K562 (cell line): ENCODE measurements around the gene ARL6IP6. TPM values are rescaled to one million over a fixed set of nuclear protein-coding genes. Genes with fewer than 3 reads are reported as not detected.
"Not testable (repeated sequence)": the region's sequence is repeated elsewhere in the genome, so short reads cannot be mapped to it uniquely, and the experiment has no call there.

ENCODE experiments used
- ATAC-seq: fragments of 200-7000 bp; cut with Tn5 transposase; 3 replicates; pipeline ENCODE4 v1.9.1; 2020; ENCODE audit warnings: moderate library complexity
- BruUV-seq: library from RNA; stranded (reverse); fragments of 400-500 nt; replicated peaks from 2 replicates; lab custom pipeline; 2021; lab: Mats Ljungman, UMichigan
- CTCF ChIA-PET: fragments of 300-600 bp; formaldehyde crosslinking; extraction: SDS; loops from one replicate; lab custom pipeline; 2021; ENCODE audit warnings: low intra/inter-chr PET ratio; lab: Yijun Ruan, JAX
- POLR2A ChIA-PET: fragments of 300-600, 350-650 bp; sonication (Branson Sonifier 250); formaldehyde crosslinking; extraction: SDS; loops from one replicate; lab custom pipeline; 2021; ENCODE audit warnings: antibody characterized with exemption, inconsistent platforms; lab: Yijun Ruan, JAX
- DNase-seq, 4 experiments: peaks; one replicate each; pipeline versions ENCODE4 v3.0.0 to v3.0.0-alpha.2; 2011 to 2018; ENCODE audit warnings: low spot score in 3 of 4, mixed read lengths in 3 of 4; ENCODE audit errors: extremely low read depth in 1 of 4
- FAIRE-seq: peaks from 2 replicates; lab custom pipeline; 2011; peaks lifted over from hg19 to GRCh38; lab: Jason Lieb, UNC
- H2AFZ ChIP-seq: 2 replicates; pipeline ENCODE4 v1.6.0; 2011; ENCODE audit warnings: low read depth, low read length, control low read depth, inconsistent platforms
- H3K27ac ChIP-seq: fragments of 200-600 bp; 3 replicates; pipeline ENCODE4 v1.8.0; 2011; ENCODE audit warnings: low read depth, mild to moderate bottlenecking, control low read depth, inconsistent platforms, low read length, moderate library complexity, mixed read lengths; ENCODE audit errors: extremely low read depth
- H3K27me3 ChIP-seq, 2 experiments: fragments of 300-600 bp in 1 of 2; 2 replicates in 1 of 2; 3 replicates in 1 of 2; pipeline versions ENCODE4 v1.6.0 to v1.8.0; 2011; ENCODE audit warnings: inconsistent platforms in 2 of 2, low read length in 2 of 2, mild to moderate bottlenecking in 1 of 2, mixed read lengths in 1 of 2, moderate library complexity in 1 of 2; ENCODE audit not compliant: control insufficient read depth in 2 of 2, insufficient read depth in 2 of 2
- H3K36me3 ChIP-seq: fragments of 300-600 bp; 3 replicates; pipeline ENCODE4 v1.8.0; 2011; ENCODE audit warnings: mild to moderate bottlenecking, low read length, inconsistent platforms; ENCODE audit not compliant: control insufficient read depth, insufficient read depth
- H3K4me1 ChIP-seq, 2 experiments: fragments of 200-600 bp in 1 of 2; replicated peaks in 1 of 2; 2 replicates in 1 of 2; 3 replicates in 1 of 2; pipeline versions ENCODE4 v1.5.1 to v1.8.0; 2011; ENCODE audit warnings: inconsistent platforms in 2 of 2, low read length in 2 of 2, mild to moderate bottlenecking in 1 of 2, mixed read lengths in 1 of 2, moderate library complexity in 1 of 2; ENCODE audit not compliant: control insufficient read depth in 2 of 2, insufficient read depth in 2 of 2
- H3K4me2 ChIP-seq: 2 replicates; pipeline ENCODE4 v1.6.1; 2011; ENCODE audit warnings: low read length, control low read depth, inconsistent platforms, mixed read lengths; ENCODE audit not compliant: insufficient read depth
- H3K4me3 ChIP-seq: fragments of 200-600 bp; sonication (generic), shearing (Covaris generic); 2 replicates; pipeline ENCODE4 v1.5.1; 2016; ENCODE audit warnings: control low read depth, inconsistent platforms
- H3K79me2 ChIP-seq: fragments of 200-600 bp; 3 replicates; pipeline ENCODE4 v1.8.0; 2011; ENCODE audit warnings: low read length, inconsistent platforms; ENCODE audit not compliant: control insufficient read depth, insufficient read depth
- H3K9ac ChIP-seq, 2 experiments: 2 replicates each; pipeline versions ENCODE4 v1.6.0 to v1.6.1; 2011; ENCODE audit warnings: low read depth in 2 of 2, low read length in 2 of 2, control low read depth in 1 of 2, inconsistent platforms in 1 of 2, mild to moderate bottlenecking in 1 of 2, mixed read lengths in 1 of 2; ENCODE audit not compliant: insufficient read depth in 1 of 2
- H3K9me1 ChIP-seq: one replicate; pipeline ENCODE4 v1.6.0; 2011; ENCODE audit warnings: inconsistent platforms, mild to moderate bottlenecking, low read length, moderate library complexity; ENCODE audit not compliant: control insufficient read depth, insufficient read depth
- H3K9me3 ChIP-seq: replicated peaks from 2 replicates; pipeline ENCODE4 v1.5.1; 2011; ENCODE audit warnings: low read depth, low read length, inconsistent platforms; ENCODE audit not compliant: control insufficient read depth, insufficient read depth
- H4K20me1 ChIP-seq: replicated peaks from 2 replicates; pipeline ENCODE4 v1.6.1; 2011; ENCODE audit warnings: low read length, inconsistent platforms, mixed read lengths; ENCODE audit not compliant: control insufficient read depth, insufficient read depth
- ETS2 ChIP-seq: IDR thresholded peaks from 2 replicates; pipeline ENCODE4 v1.6.1; 2016; ENCODE audit warnings: borderline replicate concordance, missing genetic modification characterization, mild to moderate bottlenecking, moderate library complexity, missing compliant biosample characterization; ENCODE audit not compliant: poor library complexity, severe bottlenecking
- HOMEZ ChIP-seq: fragments of 250-450 bp; sonication (Bioruptor Pico); IDR thresholded peaks from 2 replicates; pipeline ENCODE4 v1.4.0; 2020; ENCODE audit warnings: mild to moderate bottlenecking, moderate library complexity
- KLF13 ChIP-seq: fragments of 450-650 bp; IDR thresholded peaks from 2 replicates; pipeline ENCODE4 v1.6.1; 2016; ENCODE audit warnings: missing genetic modification characterization, low read depth, mild to moderate bottlenecking, missing compliant biosample characterization, moderate library complexity, borderline replicate concordance
- NCOA1 ChIP-seq: fragments of 450-650 bp; IDR thresholded peaks from 2 replicates; pipeline ENCODE4 v1.6.1; 2016; ENCODE audit warnings: low read depth
- POLR3A ChIP-seq: IDR thresholded peaks from 2 replicates; pipeline ENCODE4 v1.6.1; 2011; ENCODE audit warnings: borderline replicate concordance, mild to moderate bottlenecking, moderate library complexity; ENCODE audit not compliant: insufficient read length, insufficient read depth; ENCODE audit errors: extremely low read depth
- RBM34 ChIP-seq: fragments of 200-400 bp; formaldehyde crosslinking; IDR thresholded peaks from 2 replicates; pipeline ENCODE4 v1.6.1; 2018; ENCODE audit warnings: low read length, borderline replicate concordance; ENCODE audit not compliant: insufficient read depth
- RCOR1 ChIP-seq, 2 experiments: IDR thresholded peaks; 2 replicates each; pipeline ENCODE4 v1.6.1; 2012; ENCODE audit warnings: low read depth in 2 of 2, low read length in 2 of 2, borderline replicate concordance in 1 of 2, improper control_type of control experiment in 1 of 2
- SMARCE1 ChIP-seq: fragments of 450-650 bp; IDR thresholded peaks from 2 replicates; pipeline ENCODE4 v1.7.1; 2016; ENCODE audit warnings: mild to moderate bottlenecking
- TBL1XR1 ChIP-seq, 2 experiments: IDR thresholded peaks; 2 replicates each; pipeline ENCODE4 v1.6.1; 2012; ENCODE audit warnings: improper control_type of control experiment in 2 of 2, low read length in 2 of 2, mild to moderate bottlenecking in 1 of 2
- TFAM ChIP-seq: fragments of 250-450 bp; sonication (Bioruptor Pico); conservative IDR thresholded peaks from 2 replicates; pipeline ENCODE4 v1.5.0; 2021; ENCODE audit warnings: mild to moderate bottlenecking, moderate library complexity
- ZBTB9 ChIP-seq: fragments of 450-650 bp; formaldehyde crosslinking; IDR thresholded peaks from 2 replicates; pipeline ENCODE4 v1.4.0; 2020; ENCODE audit warnings: mild to moderate bottlenecking, moderate library complexity
- ZNF165 ChIP-seq: fragments of 250-450 bp; sonication (Bioruptor Pico); IDR thresholded peaks from 2 replicates; pipeline ENCODE4 v1.4.0; 2020; ENCODE audit warnings: borderline replicate concordance
- ZSCAN29 ChIP-seq: fragments of 450-650 bp; IDR thresholded peaks from 2 replicates; pipeline ENCODE4 v1.6.1; 2017
- WGBS: fragments of 100-300 bp; shearing (Covaris generic); methylation state at CpG from one replicate; pipeline ENCODE4 v1.1.6; 2016; ENCODE audit warnings: low coverage, mixed read lengths; ENCODE audit not compliant: insufficient coverage; ENCODE audit errors: missing lambda C conversion rate; 5-methylcytosine and 5-hydroxymethylcytosine counted together
- in situ Hi-C: fragments of 300-500 bp; cut with MboI; formaldehyde crosslinking; loops from 4 replicates; pipeline ENCODE4 v1.15.0; 2018; ENCODE audit warnings: inconsistent platforms, mixed read lengths
- intact Hi-C: fragments of 100-400 bp; cut with micrococcal nuclease; formaldehyde crosslinking; loops from 2 replicates; pipeline ENCODE4 v1.14.2; 2022
- polyA plus RNA-seq, 8 experiments: library from polyadenylated mRNA; depleted of rRNA in 4 of 8; stranded (reverse) in 5 of 8; unstranded in 3 of 8; fragments of >200 nt; fragmentation: Nextera tagmentation in 2 of 8; fragmentation: Illumina TruSeq in 1 of 8; extraction: Ambion mirVana in 2 of 8; extraction: Trizol in 1 of 8; gene quantifications; 2 replicates each; pipeline versions ENCODE4 v1.2.1 to v1.2.3, GENCODE V29; 2011 to 2014; ENCODE audit warnings: inconsistent platforms in 1 of 8, missing spikeins in 1 of 8
- total RNA-seq, 7 experiments: library from RNA; depleted of rRNA in 6 of 7; stranded (reverse); fragments of >200 nt in 6 of 7; fragmentation: Illumina TruSeq in 2 of 7; extraction: Trizol in 2 of 7; gene quantifications; 2 replicates each; pipeline versions ENCODE4 v1.2.1 to v1.2.3, GENCODE V29; 2011 to 2021; ENCODE audit warnings: low replicate concordance in 1 of 7

ARL6IP6 gene
- total and polyA plus RNA-seq, 9 of the 15 experiments (the other 6 are each of a cell fraction or from before 2014, with no cell fraction given): 19.2 to 98.5 (median 36.2) TPM

GRCh38 chr2:152737509-152737908 lies 19.1 kb downstream of the ARL6IP6 start:
- H3K4me3 ChIP-seq, POLR2A ChIA-PET, H2AFZ ChIP-seq, DNase-seq, FAIRE-seq, H3K27me3 ChIP-seq, H3K9ac ChIP-seq, H3K79me2 ChIP-seq, H3K4me2 ChIP-seq, H3K4me1 ChIP-seq, ATAC-seq, H4K20me1 ChIP-seq, intact Hi-C loops, H3K27ac ChIP-seq, CTCF ChIA-PET, BruUV-seq, in situ Hi-C loops, H3K9me3 ChIP-seq, H3K9me1 ChIP-seq: not testable (repeated sequence)
- peaks cover 64% of the 10 kb centered on the region for H3K36me3 ChIP-seq
- WGBS: 100% methylated on average over 1 of the region's 1 CpG

GRCh38 chr2:152738438-152738837 lies 20.0 kb downstream of the ARL6IP6 start:
- ATAC-seq: no peak
- H3K4me1 ChIP-seq: no peaks in the 10 kb centered on the region
- no peak overlapping the region for H3K27ac ChIP-seq
- CTCF ChIA-PET: no interaction called here
- 82% methylated on average over 2 of the region's 2 CpGs for WGBS
- no peak for FAIRE-seq
- no peak for DNase-seq
- POLR2A ChIA-PET: no interaction called here
- in situ Hi-C loops (no loop called here), intact Hi-C loops (no loop called here)
- no peaks in the 10 kb centered on the region for H3K9me1 ChIP-seq
- no peak overlapping the region for H3K4me2 ChIP-seq
- H3K79me2 ChIP-seq: no peaks in the 10 kb centered on the region
- H3K4me3 ChIP-seq: no peak overlapping the region
- no TSS peak for BruUV-seq
- H4K20me1 ChIP-seq: no peaks in the 10 kb centered on the region
- H3K9ac ChIP-seq: no peak overlapping the region
- peaks cover 69% of the 10 kb centered on the region for H3K36me3 ChIP-seq
- H3K27me3 ChIP-seq: no peaks in the 10 kb centered on the region
- H2AFZ ChIP-seq: no peak overlapping the region
- no peaks in the 10 kb centered on the region for H3K9me3 ChIP-seq
- TF ChIP-seq HOMEZ (no peak), ZBTB9 (CRISPR knock-in tag) (no peak), TBL1XR1 (IDR thresholded peaks at IDR 0.05; ENCODE audit: low read length in 2 of 2) (no peak), ZSCAN29 (no peak), RCOR1 (IDR thresholded peaks at IDR 0.05; ENCODE audit: borderline replicate concordance in 1 of 2, low read depth in 2 of 2, low read length in 2 of 2) (no peak), KLF13 (tag) (no peak), RBM34 (no peak), ZNF165 (CRISPR knock-in tag) (no peak), ETS2 (tag) (no peak), NCOA1 (no peak), TFAM (CRISPR knock-in tag) (no peak), SMARCE1 (no peak), POLR3A (no peak)
